DND-41 (cell line): ENCODE measurements around the gene ARHGAP27.
"Not testable (repeated sequence)": the region's sequence is repeated elsewhere in the genome, so short reads cannot be mapped to it uniquely, and the experiment has no call there.

ENCODE experiments used
- CTCF ChIP-seq: IDR thresholded peaks from 2 replicates; pipeline ENCODE4 v1.5.1; 2012; ENCODE audit warnings: borderline replicate concordance, low read length, moderate library complexity, mild to moderate bottlenecking; ENCODE audit not compliant: poor library complexity, severe bottlenecking; ENCODE audit errors: extremely low read depth
- EZH2 ChIP-seq: IDR thresholded peaks from 3 replicates; pipeline ENCODE4 v1.6.1; 2012; ENCODE audit warnings: borderline replicate concordance, low read depth, mild to moderate bottlenecking, moderate library complexity, low read length, inconsistent platforms; ENCODE audit not compliant: severe bottlenecking

DNA sequence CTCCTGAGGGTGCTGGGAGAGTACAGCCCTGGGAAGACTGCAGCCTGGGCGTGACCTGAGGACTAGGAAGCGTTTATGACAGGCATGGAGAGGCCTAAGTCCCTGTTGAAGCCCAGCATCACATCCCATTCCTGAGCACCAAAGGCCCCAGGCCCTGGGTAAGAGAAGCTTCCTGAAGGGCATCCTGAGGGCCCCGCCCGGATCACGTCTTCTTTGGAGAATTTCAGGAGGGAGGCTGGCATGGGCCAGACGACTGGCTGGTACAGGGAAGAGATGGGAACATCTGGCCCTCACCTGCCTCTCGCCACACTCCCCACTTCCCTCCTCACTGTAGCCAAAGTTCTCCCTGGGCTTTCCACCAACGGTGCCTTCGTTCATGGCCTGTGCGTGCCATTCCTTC lies 11.6 kb upstream of the ARHGAP27 start:
- not testable (repeated sequence) for TF ChIP-seq CTCF, EZH2
